Activated CD4-positive, alpha-beta T cell treated with anti-CD3 and anti-CD28 coated beads, Interleukin-2, amount 10 ng/mL, durations not matched to agents 24 days and 14 days (primary cell): ENCODE measurements around the gene TBKBP1. TPM values are rescaled to one million over a fixed set of nuclear protein-coding genes. Genes with fewer than 3 reads are reported as not detected.
"Not testable (repeated sequence)": the region's sequence is repeated elsewhere in the genome, so short reads cannot be mapped to it uniquely, and the experiment has no call there.

ENCODE experiments used
- DNase-seq: peaks from one replicate; pipeline ENCODE4 v3.0.0; 2022
- H3K27ac Mint-ChIP-seq: one replicate; pipeline ENCODE4 v1.8.0; 2022; ENCODE audit warnings: mild to moderate bottlenecking, mixed read lengths
- H3K27me3 Mint-ChIP-seq: one replicate; pipeline ENCODE4 v1.8.0; 2022; ENCODE audit warnings: mixed read lengths
- H3K36me3 Mint-ChIP-seq: one replicate; pipeline ENCODE4 v1.8.0; 2022; ENCODE audit warnings: low read depth, mild to moderate bottlenecking, mixed read lengths
- H3K4me1 Mint-ChIP-seq: one replicate; pipeline ENCODE4 v1.8.0; 2021; ENCODE audit warnings: mixed read lengths
- H3K4me3 Mint-ChIP-seq: one replicate; pipeline ENCODE4 v1.8.0; 2022; ENCODE audit warnings: mild to moderate bottlenecking, moderate library complexity, mixed read lengths
- H3K9me3 Mint-ChIP-seq: one replicate; pipeline ENCODE4 v1.8.0; 2021; ENCODE audit warnings: mixed read lengths
- intact Hi-C: fragments of 100-400 bp; cut with micrococcal nuclease; formaldehyde crosslinking; loops from one replicate; pipeline ENCODE4 v1.15.1; 2023
- total RNA-seq: library from RNA; stranded (reverse); gene quantifications from 2 replicates; pipeline ENCODE4 v1.2.3, GENCODE V29; 2022

TBKBP1 gene
- total RNA-seq, 1 donor from 2014 or later: 10.9 TPM

GRCh38 chr17:47731396-47731795 is 37.4 kb downstream of the TBKBP1 start:
- Mint-ChIP-seq H3K4me1 (peaks cover 75% of the 10 kb centered on the region), H3K36me3 (peaks cover 25% of the 10 kb centered on the region), H3K4me3 (no peak overlapping the region), H3K9me3 (no peaks in the 10 kb centered on the region), H3K27ac (peak overlapping the region; percentile 48), H3K27me3 (no peaks in the 10 kb centered on the region)
- intact Hi-C loops: loop anchor here (5.0 kb wide), 1 partner anchor 69 kb away; no protein-coding TSS in a partner anchor
- no peak for DNase-seq

- no peak for DNase-seq
- no peaks in the 10 kb centered on the region for H3K9me3 Mint-ChIP-seq
- H3K4me3 Mint-ChIP-seq: peak overlapping the region; percentile 87
- H3K36me3 Mint-ChIP-seq: peaks cover 35% of the 10 kb centered on the region
- intact Hi-C loops: loop anchor here (1.0 to 5.0 kb wide), 3 partner anchors 11 to 70 kb away; no protein-coding TSS in a partner anchor
- no peaks in the 10 kb centered on the region for H3K27me3 Mint-ChIP-seq
- peaks cover 75% of the 10 kb centered on the region for H3K4me1 Mint-ChIP-seq
- peak overlapping the region; percentile 76 for H3K27ac Mint-ChIP-seq
Observed at GRCh38 chr17:47732399-47733046, 38.6 kb downstream of the TBKBP1 start.

- no peaks in the 10 kb centered on the region for H3K27me3 Mint-ChIP-seq
- peak within 1 kb of the TSS; percentile 94 for H3K4me3 Mint-ChIP-seq
- DNase-seq: peak; percentile 96
- peaks cover 35% of the 10 kb centered on the region for H3K36me3 Mint-ChIP-seq
- no peaks in the 10 kb centered on the region for H3K9me3 Mint-ChIP-seq
- H3K4me1 Mint-ChIP-seq: peaks cover 69% of the 10 kb centered on the region
- intact Hi-C loops: loop anchor here (1.0 to 5.0 kb wide), 3 partner anchors 12 to 71 kb away; no protein-coding TSS in a partner anchor
- H3K27ac Mint-ChIP-seq: peak within 1 kb of the TSS; percentile 93
Observed at GRCh38 chr17:47733047-47733673, 39.2 kb downstream of the TBKBP1 start, which contains the start of gene TBX21. Gene TBX21, plus strand, starts transcription at chr17:47733236. Its CDS starts 219 bp downstream, at chr17:47733455.

- Mint-ChIP-seq H3K4me3 (peak overlapping the region; percentile 94), H3K4me1 (peaks cover 65% of the 10 kb centered on the region), H3K27ac (peak overlapping the region; percentile 93), H3K9me3 (no peaks in the 10 kb centered on the region), H3K36me3 (peaks cover 39% of the 10 kb centered on the region), H3K27me3 (no peaks in the 10 kb centered on the region)
- DNase-seq: peak; percentile 79
- intact Hi-C loops: loop anchor here (1.0 to 5.0 kb wide), 3 partner anchors 13 to 72 kb away; no protein-coding TSS in a partner anchor
Observed at GRCh38 chr17:47733674-47734410, 39.9 kb downstream of the TBKBP1 start.

GRCh38 chr17:47735139-47735464 is 41.1 kb downstream of the TBKBP1 start:
- H3K27ac Mint-ChIP-seq: peak overlapping the region; percentile 93
- intact Hi-C loops: loop anchor here (1.0 to 5.0 kb wide), 2 partner anchors 30 to 57 kb away; no protein-coding TSS in a partner anchor
- H3K27me3 Mint-ChIP-seq: no peaks in the 10 kb centered on the region
- H3K36me3 Mint-ChIP-seq: peaks cover 43% of the 10 kb centered on the region
- no peak for DNase-seq
- H3K9me3 Mint-ChIP-seq: no peaks in the 10 kb centered on the region
- H3K4me3 Mint-ChIP-seq: peak overlapping the region; percentile 94
- peaks cover 60% of the 10 kb centered on the region for H3K4me1 Mint-ChIP-seq

GRCh38 chr17:47735536-47736011 is 41.6 kb downstream of the TBKBP1 start:
- Mint-ChIP-seq H3K4me1 (peaks cover 59% of the 10 kb centered on the region), H3K27ac (peak overlapping the region; percentile 93), H3K27me3 (no peaks in the 10 kb centered on the region), H3K4me3 (peak overlapping the region; percentile 94), H3K36me3 (peaks cover 43% of the 10 kb centered on the region), H3K9me3 (no peaks in the 10 kb centered on the region)
- peak; percentile 81 for DNase-seq
- intact Hi-C loops: loop anchor here (1.0 to 5.0 kb wide), 2 partner anchors 30 to 57 kb away; no protein-coding TSS in a partner anchor

- H3K27ac Mint-ChIP-seq: peak overlapping the region; percentile 72
- H3K27me3 Mint-ChIP-seq: no peaks in the 10 kb centered on the region
- no peaks in the 10 kb centered on the region for H3K9me3 Mint-ChIP-seq
- intact Hi-C loops: loop anchor here (5.0 kb wide), 1 partner anchor 56 kb away; no protein-coding TSS in a partner anchor
- peak; percentile 55 for DNase-seq
- H3K4me1 Mint-ChIP-seq: peaks cover 60% of the 10 kb centered on the region
- H3K36me3 Mint-ChIP-seq: peaks cover 51% of the 10 kb centered on the region
- peak overlapping the region; percentile 94 for H3K4me3 Mint-ChIP-seq
Observed at GRCh38 chr17:47736501-47737495, 42.8 kb downstream of the TBKBP1 start.

- Mint-ChIP-seq H3K4me1 (peaks cover 55% of the 10 kb centered on the region), H3K4me3 (no peak overlapping the region), H3K36me3 (peaks cover 56% of the 10 kb centered on the region), H3K27me3 (no peaks in the 10 kb centered on the region), H3K9me3 (no peaks in the 10 kb centered on the region), H3K27ac (no peak overlapping the region)
- no peak for DNase-seq
- intact Hi-C loops: loop anchor here (5.0 kb wide), 1 partner anchor 54 kb away; no protein-coding TSS in a partner anchor
Observed at GRCh38 chr17:47738178-47738577, 44.2 kb downstream of the TBKBP1 start.

- Mint-ChIP-seq H3K4me1 (peaks cover 55% of the 10 kb centered on the region), H3K4me3 (no peak overlapping the region), H3K9me3 (no peaks in the 10 kb centered on the region), H3K27ac (peak overlapping the region; percentile 7), H3K27me3 (no peaks in the 10 kb centered on the region), H3K36me3 (peaks cover 57% of the 10 kb centered on the region)
- intact Hi-C loops: loop anchor here (5.0 kb wide), 1 partner anchor 53 kb away; no protein-coding TSS in a partner anchor
- peak; percentile 52 for DNase-seq
Observed at GRCh38 chr17:47739150-47739549, 45.2 kb downstream of the TBKBP1 start.

- not testable (repeated sequence) for H3K27ac Mint-ChIP-seq, H3K27me3 Mint-ChIP-seq, DNase-seq, H3K9me3 Mint-ChIP-seq, H3K4me3 Mint-ChIP-seq
- Mint-ChIP-seq H3K36me3 (peaks cover 56% of the 10 kb centered on the region), H3K4me1 (peaks cover 54% of the 10 kb centered on the region)
- intact Hi-C loops: loop anchor here (5.0 kb wide), 1 partner anchor 52 kb away; no protein-coding TSS in a partner anchor
Observed at GRCh38 chr17:47739945-47740344, 46.0 kb downstream of the TBKBP1 start.

GRCh38 chr17:47741109-47741792 is 47.3 kb downstream of the TBKBP1 start:
- Mint-ChIP-seq H3K27ac (peak overlapping the region; percentile 17), H3K9me3 (no peaks in the 10 kb centered on the region), H3K4me1 (peaks cover 44% of the 10 kb centered on the region), H3K4me3 (peak overlapping the region; percentile 29), H3K36me3 (peaks cover 56% of the 10 kb centered on the region), H3K27me3 (no peaks in the 10 kb centered on the region)
- intact Hi-C loops: no loop called here
- DNase-seq: peak; percentile 56

- H3K4me3 Mint-ChIP-seq: peak overlapping the region; percentile 29
- H3K27me3 Mint-ChIP-seq: no peaks in the 10 kb centered on the region
- H3K36me3 Mint-ChIP-seq: peaks cover 53% of the 10 kb centered on the region
- no peaks in the 10 kb centered on the region for H3K9me3 Mint-ChIP-seq
- DNase-seq: no peak
- H3K4me1 Mint-ChIP-seq: peaks cover 39% of the 10 kb centered on the region
- intact Hi-C loops: loop anchor here (1.0 kb wide), 1 partner anchor 42 kb away; no protein-coding TSS in a partner anchor
- H3K27ac Mint-ChIP-seq: peak overlapping the region; percentile 17
Observed at GRCh38 chr17:47741793-47742145, 47.8 kb downstream of the TBKBP1 start.
